Stimulated activated CD4-positive, alpha-beta T cell treated with anti-CD3 and anti-CD28 coated beads, Interleukin-12 subunit alpha, Interleukin-12 subunit beta, amount 100 ng/mL, for 4 hours (primary cell): ENCODE data around the gene NPDC1.
A peak's percentile ranks its signal among the peaks of the same experiment; 100 is the strongest.
"Not testable (repeated sequence)": the region's sequence is repeated elsewhere in the genome, so short reads cannot be mapped to it uniquely, and the experiment has no call there.

Experiments used
- DNase-seq: peaks from one replicate; pipeline ENCODE4 v3.0.0-alpha.2; 2020

NPDC1 gene

GRCh38 chr9:137074657-137075274 is 28.8 kb upstream of the NPDC1 start:
- no peak for DNase-seq

- no peak for DNase-seq
Measured at GRCh38 chr9:137073992-137074399, 28.0 kb upstream of the NPDC1 start.

GRCh38 chr9:137071282-137071681 is 25.3 kb upstream of the NPDC1 start:
- no peak for DNase-seq

GRCh38 chr9:137070906-137071275 is 24.9 kb upstream of the NPDC1 start:
- no peak for DNase-seq

GRCh38 chr9:137070201-137070905 is 24.4 kb upstream of the NPDC1 start, which contains the start of gene SAPCD2:
Gene SAPCD2 (minus strand): TSS chr9:137070557. CDS start chr9:137070460, 97 bp downstream.
- DNase-seq, result peak; percentile 76

- no peak for DNase-seq
Measured at GRCh38 chr9:137069508-137070091, 23.6 kb upstream of the NPDC1 start.

GRCh38 chr9:137068539-137069507 is 22.8 kb upstream of the NPDC1 start:
- no peak for DNase-seq

GRCh38 chr9:137067860-137068538 is 22.0 kb upstream of the NPDC1 start:
- peak; percentile 81 for DNase-seq

- DNase-seq, result no peak
Measured at GRCh38 chr9:137066096-137066861, 20.3 kb upstream of the NPDC1 start.

GRCh38 chr9:137065336-137065967 is 19.5 kb upstream of the NPDC1 start:
- no peak for DNase-seq

GRCh38 chr9:137064880-137065164 is 18.8 kb upstream of the NPDC1 start:
- DNase-seq, result no peak

- DNase-seq, result peak; percentile 70
Measured at GRCh38 chr9:137064027-137064879, 18.3 kb upstream of the NPDC1 start.

GRCh38 chr9:137063311-137064026 is 17.5 kb upstream of the NPDC1 start:
- DNase-seq, result no peak

GRCh38 chr9:137062798-137063197 is 16.8 kb upstream of the NPDC1 start:
- DNase-seq, result not testable (repeated sequence)

GRCh38 chr9:137062384-137062783 is 16.4 kb upstream of the NPDC1 start:
- DNase-seq, result no peak

- no peak for DNase-seq
Measured at GRCh38 chr9:137058521-137059234, 12.7 kb upstream of the NPDC1 start.

- no peak for DNase-seq
Measured at GRCh38 chr9:137057545-137057944, 11.6 kb upstream of the NPDC1 start.

- DNase-seq, result no peak
Measured at GRCh38 chr9:137056739-137057415, 10.9 kb upstream of the NPDC1 start.
